HCT116 (cell line): ENCODE data around the gene GARNL3.

Source experiments
- EZH2 ChIP-seq: fragments of 200-600 bp; sonication (generic); IDR thresholded peaks from 2 replicates; pipeline ENCODE4 v1.6.1; 2017; ENCODE audit warnings: antibody characterized with exemption, mixed run types
- EZH2phosphoT487 ChIP-seq: fragments of 200-600 bp; IDR thresholded peaks from 2 replicates; pipeline ENCODE4 v1.6.1; 2018; ENCODE audit warnings: antibody characterized with exemption, borderline replicate concordance
- JUND ChIP-seq: IDR thresholded peaks from 2 replicates; pipeline ENCODE4 v1.6.1; 2012
- POLR2A ChIP-seq: IDR thresholded peaks from 2 replicates; pipeline ENCODE4 v1.7.0; 2011; ENCODE audit warnings: borderline replicate concordance; ENCODE audit not compliant: insufficient read depth, insufficient read length; ENCODE audit errors: extremely low read depth
- POLR2AphosphoS5 ChIP-seq: IDR thresholded peaks from 2 replicates; pipeline ENCODE4 v1.6.1; 2011; ENCODE audit warnings: mild to moderate bottlenecking, low read depth, low read length, moderate library complexity
- SP1 ChIP-seq: IDR thresholded peaks from 2 replicates; pipeline ENCODE4 v1.6.1; 2012; ENCODE audit warnings: low read depth
- YY1 ChIP-seq: IDR thresholded peaks from 2 replicates; pipeline ENCODE4 v1.6.1; 2011; ENCODE audit warnings: low read length, low read depth, moderate library complexity, mild to moderate bottlenecking; ENCODE audit not compliant: insufficient replicate concordance; ENCODE audit errors: extremely low read depth
- ZNF274 ChIP-seq: fragments of 200-500 bp; sonication (Bioruptor generic); IDR thresholded peaks from 2 replicates; pipeline ENCODE4 v1.6.1; 2014; ENCODE audit warnings: mild to moderate bottlenecking, low read depth, low read length, inconsistent platforms
- TF ChIP-seq, protein P1 (sequence below), 3 experiments: fragments of 200-600 bp in 1 of 3; sonication (generic) in 1 of 3; IDR thresholded peaks in 2 of 3; conservative IDR thresholded peaks in 1 of 3; 2 replicates each; pipeline ENCODE4 v1.5.1; 2012 to 2017; ENCODE audit warnings: low read depth in 2 of 3, low read length in 2 of 3, antibody characterized with exemption in 1 of 3, borderline replicate concordance in 1 of 3, control low read depth in 1 of 3, mild to moderate bottlenecking in 1 of 3, mixed read lengths in 1 of 3, mixed run types in 1 of 3, moderate library complexity in 1 of 3; ENCODE audit not compliant: insufficient read depth in 1 of 3
- TF ChIP-seq, protein P2 (sequence below): IDR thresholded peaks from 2 replicates; pipeline ENCODE4 v1.6.1; 2012; ENCODE audit warnings: low read depth

DNA sequence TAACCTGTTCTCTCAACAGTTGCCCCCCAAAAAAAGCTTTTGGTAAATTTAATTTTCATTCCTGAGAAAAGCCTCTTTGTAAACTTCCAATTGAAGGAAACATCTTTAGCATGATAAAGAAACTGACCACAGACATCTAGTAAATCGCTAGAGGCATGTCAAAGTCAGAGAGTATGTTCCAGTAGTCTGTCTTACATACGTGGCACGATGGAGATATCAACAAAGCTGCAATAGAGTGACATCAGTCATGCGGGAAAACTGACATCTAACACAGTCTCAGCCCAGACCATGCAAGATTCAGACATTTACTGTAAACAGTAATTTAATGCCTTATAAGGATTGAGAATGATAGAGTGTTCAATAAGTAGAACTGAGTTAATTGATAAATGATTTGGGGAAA lies 45.1 kb downstream of the GARNL3 start:
- TF ChIP-seq EZH2, result no peak
- TF ChIP-seq POLR2A, result no peak
- TF ChIP-seq, protein P1, sequence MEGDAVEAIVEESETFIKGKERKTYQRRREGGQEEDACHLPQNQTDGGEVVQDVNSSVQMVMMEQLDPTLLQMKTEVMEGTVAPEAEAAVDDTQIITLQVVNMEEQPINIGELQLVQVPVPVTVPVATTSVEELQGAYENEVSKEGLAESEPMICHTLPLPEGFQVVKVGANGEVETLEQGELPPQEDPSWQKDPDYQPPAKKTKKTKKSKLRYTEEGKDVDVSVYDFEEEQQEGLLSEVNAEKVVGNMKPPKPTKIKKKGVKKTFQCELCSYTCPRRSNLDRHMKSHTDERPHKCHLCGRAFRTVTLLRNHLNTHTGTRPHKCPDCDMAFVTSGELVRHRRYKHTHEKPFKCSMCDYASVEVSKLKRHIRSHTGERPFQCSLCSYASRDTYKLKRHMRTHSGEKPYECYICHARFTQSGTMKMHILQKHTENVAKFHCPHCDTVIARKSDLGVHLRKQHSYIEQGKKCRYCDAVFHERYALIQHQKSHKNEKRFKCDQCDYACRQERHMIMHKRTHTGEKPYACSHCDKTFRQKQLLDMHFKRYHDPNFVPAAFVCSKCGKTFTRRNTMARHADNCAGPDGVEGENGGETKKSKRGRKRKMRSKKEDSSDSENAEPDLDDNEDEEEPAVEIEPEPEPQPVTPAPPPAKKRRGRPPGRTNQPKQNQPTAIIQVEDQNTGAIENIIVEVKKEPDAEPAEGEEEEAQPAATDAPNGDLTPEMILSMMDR (IDR thresholded peaks at IDR 0.05 in 2 of 3, conservative IDR thresholded peaks at IDR 0.05 in 1 of 3; ENCODE audit: borderline replicate concordance in 1 of 3, insufficient read depth in 1 of 3, low read depth in 2 of 3, low read length in 2 of 3), result no peak
- no peak for TF ChIP-seq JUND
- no peak for TF ChIP-seq ZNF274
- TF ChIP-seq, protein P2, sequence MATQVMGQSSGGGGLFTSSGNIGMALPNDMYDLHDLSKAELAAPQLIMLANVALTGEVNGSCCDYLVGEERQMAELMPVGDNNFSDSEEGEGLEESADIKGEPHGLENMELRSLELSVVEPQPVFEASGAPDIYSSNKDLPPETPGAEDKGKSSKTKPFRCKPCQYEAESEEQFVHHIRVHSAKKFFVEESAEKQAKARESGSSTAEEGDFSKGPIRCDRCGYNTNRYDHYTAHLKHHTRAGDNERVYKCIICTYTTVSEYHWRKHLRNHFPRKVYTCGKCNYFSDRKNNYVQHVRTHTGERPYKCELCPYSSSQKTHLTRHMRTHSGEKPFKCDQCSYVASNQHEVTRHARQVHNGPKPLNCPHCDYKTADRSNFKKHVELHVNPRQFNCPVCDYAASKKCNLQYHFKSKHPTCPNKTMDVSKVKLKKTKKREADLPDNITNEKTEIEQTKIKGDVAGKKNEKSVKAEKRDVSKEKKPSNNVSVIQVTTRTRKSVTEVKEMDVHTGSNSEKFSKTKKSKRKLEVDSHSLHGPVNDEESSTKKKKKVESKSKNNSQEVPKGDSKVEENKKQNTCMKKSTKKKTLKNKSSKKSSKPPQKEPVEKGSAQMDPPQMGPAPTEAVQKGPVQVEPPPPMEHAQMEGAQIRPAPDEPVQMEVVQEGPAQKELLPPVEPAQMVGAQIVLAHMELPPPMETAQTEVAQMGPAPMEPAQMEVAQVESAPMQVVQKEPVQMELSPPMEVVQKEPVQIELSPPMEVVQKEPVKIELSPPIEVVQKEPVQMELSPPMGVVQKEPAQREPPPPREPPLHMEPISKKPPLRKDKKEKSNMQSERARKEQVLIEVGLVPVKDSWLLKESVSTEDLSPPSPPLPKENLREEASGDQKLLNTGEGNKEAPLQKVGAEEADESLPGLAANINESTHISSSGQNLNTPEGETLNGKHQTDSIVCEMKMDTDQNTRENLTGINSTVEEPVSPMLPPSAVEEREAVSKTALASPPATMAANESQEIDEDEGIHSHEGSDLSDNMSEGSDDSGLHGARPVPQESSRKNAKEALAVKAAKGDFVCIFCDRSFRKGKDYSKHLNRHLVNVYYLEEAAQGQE, result no peak
- no peak for TF ChIP-seq YY1
- TF ChIP-seq EZH2phosphoT487, result no peak
- TF ChIP-seq SP1, result no peak
- no peak for TF ChIP-seq POLR2AphosphoS5
